B cell (primary cell): ENCODE data around the gene SLC48A1. TPM values are rescaled to one million over a fixed set of nuclear protein-coding genes. Genes with fewer than 3 reads are reported as not detected.

ENCODE experiments used
- ATAC-seq: fragments of 200-7000 bp; cut with Tn5 transposase; one replicate; pipeline ENCODE4 v1.10.0; 2021; ENCODE audit warnings: low read depth, mild to moderate bottlenecking, moderate number of reproducible peaks, moderate library complexity
- CTCF ChIA-PET: fragments of 350-600 bp; sonication (Branson Sonifier 250); formaldehyde crosslinking; loops from one replicate; lab custom pipeline; 2021; ENCODE audit warnings: antibody characterized with exemption, inconsistent platforms; lab: Charles Lee
- POLR2A ChIA-PET: fragments of 350-600 bp; sonication (Branson Sonifier 250); formaldehyde crosslinking; loops from one replicate; lab custom pipeline; 2021; ENCODE audit warnings: antibody characterized with exemption; lab: Charles Lee
- DNase-seq: peaks from one replicate; pipeline ENCODE4 v3.0.0; 2013
- H2AFZ ChIP-seq: 2 replicates; pipeline ENCODE4 v1.6.1; 2012; ENCODE audit warnings: mild to moderate bottlenecking, low read depth, low read length; ENCODE audit not compliant: insufficient read depth, poor library complexity, severe bottlenecking
- H3K27ac ChIP-seq, 2 donors: 1 replicate in 1 of 2; 2 replicates in 1 of 2; pipeline ENCODE4 v1.5.1; 2012 to 2013; ENCODE audit warnings: low read length in 2 of 2, mild to moderate bottlenecking in 2 of 2, moderate library complexity in 1 of 2
- H3K27me3 ChIP-seq, 4 experiments: fragments of 200-600 bp in 1 of 4; sonication (generic) in 1 of 4; replicated peaks in 1 of 4; 1 replicate in 2 of 4; 2 replicates in 2 of 4; pipeline versions ENCODE4 v1.6.1 to v1.7.0; 2013 to 2016; ENCODE audit warnings: low read length in 3 of 4, mild to moderate bottlenecking in 2 of 4, mixed read lengths in 1 of 4, moderate library complexity in 1 of 4; ENCODE audit not compliant: insufficient read depth in 4 of 4, control insufficient read depth in 3 of 4; ENCODE audit errors: control extremely low read depth in 1 of 4
- H3K36me3 ChIP-seq, 2 experiments: replicated peaks in 1 of 2; 1 replicate in 1 of 2; 2 replicates in 1 of 2; pipeline versions ENCODE4 v1.6.1 to v1.7.1; 2013; ENCODE audit warnings: low read length in 1 of 2; ENCODE audit not compliant: insufficient read depth in 2 of 2, control insufficient read depth in 1 of 2; ENCODE audit errors: control extremely low read depth in 1 of 2, extremely low read depth in 1 of 2
- H3K4me1 ChIP-seq, 2 donors: fragments of 200-600 bp in 1 of 2; sonication (generic) in 1 of 2; 1 replicate in 1 of 2; 2 replicates in 1 of 2; pipeline versions ENCODE4 v1.5.1 to v1.6.1; 2013 to 2017; ENCODE audit warnings: low read length in 2 of 2; ENCODE audit not compliant: control insufficient read depth in 2 of 2, insufficient read depth in 2 of 2
- H3K4me2 ChIP-seq: replicated peaks from 2 replicates; pipeline ENCODE3; 2012; ENCODE audit warnings: mild to moderate bottlenecking, low read depth, low read length; ENCODE audit not compliant: poor library complexity, severe bottlenecking
- H3K4me3 ChIP-seq, 5 experiments: fragments of 200-600 bp in 1 of 5; sonication (generic) in 1 of 5; 1 replicate in 3 of 5; 2 replicates in 2 of 5; pipeline versions ENCODE4 v1.5.1 to v1.7.0; 2011 to 2016; ENCODE audit warnings: low read length in 4 of 5, mild to moderate bottlenecking in 4 of 5, low read depth in 2 of 5, control low read depth in 1 of 5, moderate library complexity in 1 of 5; ENCODE audit not compliant: insufficient read depth in 1 of 5; ENCODE audit errors: control extremely low read depth in 1 of 5, extremely low read depth in 1 of 5
- H3K79me2 ChIP-seq: fragments of 200-600 bp; sonication (generic); one replicate; pipeline ENCODE4 v1.6.0; 2016; ENCODE audit warnings: low read length; ENCODE audit not compliant: control insufficient read depth, insufficient read depth
- H3K9ac ChIP-seq: fragments of 200-600 bp; sonication (generic); 2 replicates; pipeline ENCODE4 v1.6.1; 2017; ENCODE audit warnings: mild to moderate bottlenecking, low read length, moderate library complexity
- H3K9me3 ChIP-seq, 3 donors: one replicate each; pipeline versions ENCODE4 v1.6.1 to v1.7.1; 2013; ENCODE audit warnings: low read length in 2 of 3; ENCODE audit not compliant: control insufficient read depth in 2 of 3, insufficient read depth in 1 of 3; ENCODE audit errors: control extremely low read depth in 1 of 3
- H4K20me1 ChIP-seq: 2 replicates; pipeline ENCODE4 v1.6.0; 2012; ENCODE audit warnings: mild to moderate bottlenecking, low read length; ENCODE audit not compliant: insufficient read depth, control insufficient read depth, poor library complexity, severe bottlenecking
- H3K27ac Mint-ChIP-seq: one replicate; pipeline ENCODE4 v1.8.0; 2021; ENCODE audit warnings: mixed read lengths
- H3K27me3 Mint-ChIP-seq: one replicate; pipeline ENCODE4 v1.8.0; 2021; ENCODE audit warnings: mixed read lengths
- H3K4me1 Mint-ChIP-seq: one replicate; pipeline ENCODE4 v1.8.0; 2021; ENCODE audit warnings: mixed read lengths
- H3K4me3 Mint-ChIP-seq: one replicate; pipeline ENCODE4 v1.8.0; 2021; ENCODE audit warnings: mixed read lengths
- H3K9me3 Mint-ChIP-seq: one replicate; pipeline ENCODE4 v1.8.0; 2022; ENCODE audit warnings: mixed read lengths; ENCODE audit not compliant: insufficient read depth
- EZH2 ChIP-seq: IDR thresholded peaks from 2 replicates; pipeline ENCODE4 v1.6.1; 2012; ENCODE audit warnings: borderline replicate concordance, low read depth, mild to moderate bottlenecking, moderate library complexity, low read length; ENCODE audit not compliant: insufficient read depth, poor library complexity, severe bottlenecking
- WGBS: methylation state at CpG from one replicate; pipeline ENCODE4 v1.1.5; 2013; ENCODE audit warnings: missing lambda C conversion rate; ENCODE audit not compliant: insufficient coverage; 5-methylcytosine and 5-hydroxymethylcytosine counted together
- intact Hi-C: fragments of 100-400 bp; cut with micrococcal nuclease; formaldehyde crosslinking; loops from one replicate; pipeline ENCODE4 v1.10.0; 2022
- polyA plus RNA-seq: library from polyadenylated mRNA; depleted of rRNA; stranded (reverse); fragments of >200 nt; gene quantifications from 2 replicates; pipeline ENCODE4 v1.2.3, GENCODE V29; 2012
- total RNA-seq, 2 donors: library from RNA; stranded (reverse); fragments of 120-200 nt in 1 of 2; gene quantifications; 1 replicate in 1 of 2; 2 replicates in 1 of 2; pipeline versions ENCODE4 v1.2.3 to v1.2.4, GENCODE V29; 2013 to 2022
- TF ChIP-seq, protein P1 (sequence below): fragments of 200-600 bp; IDR thresholded peaks from one replicate; pipeline ENCODE4 v1.8.0; 2022; ENCODE audit warnings: antibody characterized with exemption, mild to moderate bottlenecking

The SLC48A1 gene
- total and polyA plus RNA-seq, 2 donors (not counting 1 experiment from before 2014, with no cell fraction given) = 8.0 to 20.0 TPM

DNA sequence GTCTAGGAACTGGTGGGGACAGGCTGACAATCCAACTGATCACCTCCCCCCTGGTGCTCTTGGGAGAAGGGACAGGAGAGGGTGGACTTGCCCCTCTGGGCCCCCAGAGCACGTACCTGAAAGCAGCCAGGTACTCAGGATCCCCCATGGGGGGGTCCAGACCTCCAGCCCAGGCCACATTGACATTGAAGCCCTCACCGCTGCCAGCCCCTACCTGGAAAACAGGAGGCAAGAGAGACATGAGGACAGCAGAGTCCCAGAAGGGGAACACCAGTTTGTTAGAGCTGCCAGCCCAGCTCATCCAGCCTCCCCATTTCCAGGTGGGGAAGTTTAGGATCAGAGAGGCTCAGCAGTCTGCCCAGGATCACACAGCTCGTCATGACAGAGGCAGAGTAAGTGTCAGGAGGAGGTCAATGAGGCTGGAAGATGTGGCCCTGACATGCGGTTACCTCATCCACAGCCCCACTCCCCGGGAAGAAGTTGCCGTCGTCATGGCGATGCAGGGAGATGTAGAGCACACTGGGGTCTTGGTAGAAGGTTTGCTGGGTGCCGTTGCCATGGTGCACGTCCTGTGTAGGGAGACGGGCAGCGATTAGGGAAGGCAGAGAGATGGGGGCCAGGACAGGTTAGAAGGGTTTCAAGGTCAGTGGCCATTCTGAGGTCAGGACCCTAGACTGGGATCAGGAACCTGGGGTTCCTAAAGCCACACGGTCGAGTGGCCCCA, 14.7 kb downstream of the SLC48A1 start:
- no peak overlapping the region for H3K4me3 Mint-ChIP-seq
- intact Hi-C loops = no loop called here
- Histone ChIP-seq H2AFZ (no peak overlapping the region), H3K79me2 (no peaks in the 10 kb centered on the region), H3K36me3 (peaks cover 2 to 95% of the 10 kb centered on the region in 2 experiments), H3K9ac (no peak overlapping the region), H3K9me3 (no peaks in the 10 kb centered on the region), H3K4me1 (no peaks in the 10 kb centered on the region), H3K27ac (no peak overlapping the region), H3K27me3 (no peaks in the 10 kb centered on the region), H3K4me3 (no peak overlapping the region), H3K4me2 (no peak overlapping the region), H4K20me1 (no peaks in the 10 kb centered on the region)
- TF ChIP-seq, protein P1, sequence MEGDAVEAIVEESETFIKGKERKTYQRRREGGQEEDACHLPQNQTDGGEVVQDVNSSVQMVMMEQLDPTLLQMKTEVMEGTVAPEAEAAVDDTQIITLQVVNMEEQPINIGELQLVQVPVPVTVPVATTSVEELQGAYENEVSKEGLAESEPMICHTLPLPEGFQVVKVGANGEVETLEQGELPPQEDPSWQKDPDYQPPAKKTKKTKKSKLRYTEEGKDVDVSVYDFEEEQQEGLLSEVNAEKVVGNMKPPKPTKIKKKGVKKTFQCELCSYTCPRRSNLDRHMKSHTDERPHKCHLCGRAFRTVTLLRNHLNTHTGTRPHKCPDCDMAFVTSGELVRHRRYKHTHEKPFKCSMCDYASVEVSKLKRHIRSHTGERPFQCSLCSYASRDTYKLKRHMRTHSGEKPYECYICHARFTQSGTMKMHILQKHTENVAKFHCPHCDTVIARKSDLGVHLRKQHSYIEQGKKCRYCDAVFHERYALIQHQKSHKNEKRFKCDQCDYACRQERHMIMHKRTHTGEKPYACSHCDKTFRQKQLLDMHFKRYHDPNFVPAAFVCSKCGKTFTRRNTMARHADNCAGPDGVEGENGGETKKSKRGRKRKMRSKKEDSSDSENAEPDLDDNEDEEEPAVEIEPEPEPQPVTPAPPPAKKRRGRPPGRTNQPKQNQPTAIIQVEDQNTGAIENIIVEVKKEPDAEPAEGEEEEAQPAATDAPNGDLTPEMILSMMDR = no peak
- TF ChIP-seq EZH2 = no peak
- 93% methylated on average over 14 of the region's 14 CpGs for WGBS
- peak overlapping the region; percentile 21 for H3K27ac Mint-ChIP-seq
- ChIA-PET POLR2A (no interaction called here), CTCF (interaction anchor here (0.8 to 38.8 kb wide), 6 partner anchors 7 to 47 kb away, joined by 3 to 1203 read pairs (median 3); no protein-coding TSS in a partner anchor)
- DNase-seq = no peak
- no peaks in the 10 kb centered on the region for H3K9me3 Mint-ChIP-seq
- no peaks in the 10 kb centered on the region for H3K27me3 Mint-ChIP-seq
- no peaks in the 10 kb centered on the region for H3K4me1 Mint-ChIP-seq
- ATAC-seq = no peak

GRCh38 chr12:47789141-47789540, 16.1 kb downstream of the SLC48A1 start:
- Mint-ChIP-seq H3K4me1 (no peaks in the 10 kb centered on the region), H3K27me3 (no peaks in the 10 kb centered on the region), H3K4me3 (no peak overlapping the region), H3K9me3 (no peaks in the 10 kb centered on the region), H3K27ac (no peak overlapping the region)
- H3K9me3 ChIP-seq = no peaks in the 10 kb centered on the region
- no peak overlapping the region for H3K9ac ChIP-seq
- no peaks in the 10 kb centered on the region for H3K4me1 ChIP-seq
- H3K27ac ChIP-seq = no peak overlapping the region
- no peaks in the 10 kb centered on the region for H4K20me1 ChIP-seq
- TF ChIP-seq, protein P1 = no peak
- TF ChIP-seq EZH2 = no peak
- WGBS = 100% methylated on average over 5 of the region's 5 CpGs
- H3K27me3 ChIP-seq = no peaks in the 10 kb centered on the region
- H3K4me3 ChIP-seq = no peak overlapping the region
- H2AFZ ChIP-seq = no peak overlapping the region
- POLR2A ChIA-PET = no interaction called here
- H3K79me2 ChIP-seq = no peaks in the 10 kb centered on the region
- DNase-seq (no peak), ATAC-seq (no peak)
- H3K36me3 ChIP-seq = peaks cover 2 to 96% of the 10 kb centered on the region in 2 experiments
- no peak overlapping the region for H3K4me2 ChIP-seq
- intact Hi-C loops = no loop called here
- CTCF ChIA-PET = interaction anchor here (0.9 to 38.8 kb wide), 5 partner anchors 8 to 46 kb away, joined by 3 to 1203 read pairs (median 3); no protein-coding TSS in a partner anchor
